H1 (cell line): ENCODE results near the gene PTPRE. TPM values are rescaled to one million over a fixed set of nuclear protein-coding genes. Genes with fewer than 3 reads are reported as not detected.

Source experiments
- CTCF ChIA-PET: fragments of 300-600 bp; sonication (Branson Sonifier 250); formaldehyde crosslinking; loops from one replicate; lab custom pipeline; 2021; ENCODE audit not compliant: partially characterized antibody; lab: Charles Lee
- POLR2A ChIA-PET: fragments of 300-600 bp; sonication (Branson Sonifier 250); formaldehyde crosslinking; loops from one replicate; lab custom pipeline; 2021; ENCODE audit warnings: inconsistent platforms; ENCODE audit not compliant: partially characterized antibody; lab: Charles Lee
- DNase-seq, 2 experiments: peaks; one replicate each; pipeline versions ENCODE4 v3.0.0 to v3.0.0-alpha.2; 2010 to 2022; ENCODE audit warnings: low spot score in 2 of 2, low read depth in 1 of 2, mixed read lengths in 1 of 2
- FAIRE-seq: peaks from 2 replicates; lab custom pipeline; 2011; peaks lifted over from hg19 to GRCh38; lab: Jason Lieb, UNC
- H2AFZ ChIP-seq: 2 replicates; pipeline ENCODE4 v1.8.1; 2012; ENCODE audit warnings: low read length, inconsistent platforms
- H2AK5ac ChIP-seq: 2 replicates; pipeline ENCODE4 v1.6.1; 2013; ENCODE audit warnings: low read depth, low read length
- H2BK120ac ChIP-seq: replicated peaks from 2 replicates; pipeline ENCODE3; 2013; ENCODE audit warnings: low read depth, low read length, inconsistent platforms
- H2BK12ac ChIP-seq: 2 replicates; pipeline ENCODE4 v1.6.1; 2013; ENCODE audit warnings: low read depth, low read length
- H2BK15ac ChIP-seq: 2 replicates; pipeline ENCODE4 v1.6.1; 2013; ENCODE audit warnings: low read length
- H2BK20ac ChIP-seq: 2 replicates; pipeline ENCODE4 v1.6.1; 2013; ENCODE audit warnings: low read length
- H2BK5ac ChIP-seq: 2 replicates; pipeline ENCODE4 v1.6.1; 2013; ENCODE audit warnings: low read depth, low read length
- H3K14ac ChIP-seq: 2 replicates; pipeline ENCODE4 v1.6.1; 2013; ENCODE audit warnings: inconsistent platforms; ENCODE audit not compliant: insufficient read length
- H3K18ac ChIP-seq: 2 replicates; pipeline ENCODE4 v1.6.1; 2013; ENCODE audit warnings: low read length; ENCODE audit errors: extremely low read depth
- H3K23ac ChIP-seq: 2 replicates; pipeline ENCODE4 v1.6.1; 2013; ENCODE audit warnings: inconsistent platforms; ENCODE audit not compliant: insufficient read length
- H3K23me2 ChIP-seq: 2 replicates; pipeline ENCODE4 v1.6.1; 2013; ENCODE audit warnings: low read depth, low read length
- H3K27ac ChIP-seq: 2 replicates; pipeline ENCODE4 v1.6.1; 2011; ENCODE audit warnings: low read depth, low read length, inconsistent platforms
- H3K27me3 ChIP-seq, 4 experiments: replicated peaks in 1 of 4; 1 replicate in 1 of 4; 2 replicates in 3 of 4; pipeline versions ENCODE4 v1.6.1 to v1.8.1; 2011 to 2013; ENCODE audit warnings: low read length in 3 of 4, mild to moderate bottlenecking in 3 of 4, inconsistent platforms in 2 of 4, mixed read lengths in 2 of 4, moderate library complexity in 1 of 4; ENCODE audit not compliant: control insufficient read depth in 3 of 4, insufficient read depth in 3 of 4; ENCODE audit errors: extremely low read depth in 1 of 4
- H3K36me3 ChIP-seq, 4 experiments: 2 replicates each; pipeline versions ENCODE4 v1.6.1 to v1.8.1; 2011 to 2013; ENCODE audit warnings: mild to moderate bottlenecking in 4 of 4, low read length in 3 of 4, moderate library complexity in 2 of 4, control low read depth in 1 of 4, inconsistent platforms in 1 of 4; ENCODE audit not compliant: insufficient read depth in 4 of 4, control insufficient read depth in 2 of 4
- H3K4ac ChIP-seq: replicated peaks from 2 replicates; pipeline ENCODE3; 2013; ENCODE audit warnings: low read length, low read depth, mixed read lengths, inconsistent platforms; ENCODE audit not compliant: insufficient read length
- H3K4me1 ChIP-seq, 4 experiments: replicated peaks in 1 of 4; 1 replicate in 1 of 4; 2 replicates in 3 of 4; pipeline versions ENCODE4 v1.6.1 to v1.8.1; 2011 to 2013; ENCODE audit warnings: low read length in 3 of 4, inconsistent platforms in 2 of 4, mixed read lengths in 1 of 4; ENCODE audit not compliant: insufficient read depth in 4 of 4, control insufficient read depth in 3 of 4
- H3K4me2 ChIP-seq, 2 experiments: 2 replicates each; pipeline versions ENCODE4 v1.6.1 to v1.8.1; 2011 to 2013; ENCODE audit warnings: low read depth in 2 of 2, low read length in 2 of 2, control low read depth in 1 of 2, inconsistent platforms in 1 of 2, mild to moderate bottlenecking in 1 of 2; ENCODE audit not compliant: insufficient read depth in 1 of 2
- H3K4me3 ChIP-seq, 4 experiments: fragments of 200-600, 300-600 bp in 1 of 4; sonication (generic), shearing (Covaris generic), sonication (Bioruptor Twin) in 1 of 4; 2 replicates each; pipeline versions ENCODE4 v1.5.1 to v1.8.1; 2011 to 2016; ENCODE audit warnings: low read length in 4 of 4, low read depth in 3 of 4, control low read depth in 2 of 4, inconsistent platforms in 2 of 4, mild to moderate bottlenecking in 2 of 4, mixed read lengths in 1 of 4, moderate library complexity in 1 of 4; ENCODE audit not compliant: insufficient read depth in 2 of 4; ENCODE audit errors: extremely low read depth in 1 of 4
- H3K56ac ChIP-seq: replicated peaks from 2 replicates; pipeline ENCODE3; 2013; ENCODE audit warnings: low read depth, mild to moderate bottlenecking, mixed read lengths, low read length, inconsistent platforms; ENCODE audit not compliant: insufficient read length
- H3K79me1 ChIP-seq: 2 replicates; pipeline ENCODE4 v1.6.1; 2013; ENCODE audit warnings: low read depth, low read length, control low read depth
- H3K79me2 ChIP-seq, 2 experiments: 2 replicates each; pipeline versions ENCODE4 v1.6.1 to v1.8.1; 2012 to 2013; ENCODE audit warnings: low read length in 2 of 2, mild to moderate bottlenecking in 2 of 2, inconsistent platforms in 1 of 2; ENCODE audit not compliant: insufficient read depth in 2 of 2, control insufficient read depth in 1 of 2
- H3K9ac ChIP-seq, 4 experiments: replicated peaks in 1 of 4; 1 replicate in 1 of 4; 2 replicates in 3 of 4; pipeline versions ENCODE4 v1.6.1 to v1.8.1; 2011 to 2013; ENCODE audit warnings: low read depth in 3 of 4, low read length in 3 of 4, control low read depth in 2 of 4, mild to moderate bottlenecking in 2 of 4, moderate library complexity in 2 of 4, inconsistent platforms in 1 of 4; ENCODE audit errors: extremely low read depth in 1 of 4
- H3K9me3 ChIP-seq, 2 experiments: 2 replicates each; pipeline versions ENCODE4 v1.6.1 to v1.8.1; 2012 to 2013; ENCODE audit warnings: mild to moderate bottlenecking in 2 of 2, moderate library complexity in 2 of 2, control low read depth in 1 of 2, inconsistent platforms in 1 of 2, low read depth in 1 of 2, low read length in 1 of 2, mixed read lengths in 1 of 2; ENCODE audit not compliant: insufficient read depth in 2 of 2
- H4K20me1 ChIP-seq, 2 experiments: replicated peaks in 1 of 2; 2 replicates each; pipeline versions ENCODE3 to v1.8.1; 2011 to 2013; ENCODE audit warnings: inconsistent platforms in 2 of 2, low read length in 2 of 2, mild to moderate bottlenecking in 1 of 2; ENCODE audit not compliant: insufficient read depth in 2 of 2, control insufficient read depth in 1 of 2
- H4K5ac ChIP-seq: 2 replicates; pipeline ENCODE4 v1.6.1; 2013; ENCODE audit warnings: low read length, low read depth, mixed read lengths, inconsistent platforms; ENCODE audit not compliant: insufficient read length
- H4K8ac ChIP-seq: 2 replicates; pipeline ENCODE4 v1.8.0; 2013; ENCODE audit warnings: mild to moderate bottlenecking, moderate library complexity, low read length, inconsistent platforms; ENCODE audit not compliant: insufficient read depth; ENCODE audit errors: extremely low read depth
- H4K91ac ChIP-seq: replicated peaks from 2 replicates; pipeline ENCODE3; 2013; ENCODE audit warnings: low read length, mixed read lengths, inconsistent platforms; ENCODE audit not compliant: insufficient read length
- CBX5 ChIP-seq: fragments of 300-800, 300-1000 bp; sonication (generic); IDR thresholded peaks from 2 replicates; pipeline ENCODE4 v1.7.1; 2016; ENCODE audit warnings: antibody characterized with exemption, low read length, low read depth
- CEBPB ChIP-seq: IDR thresholded peaks from 2 replicates; pipeline ENCODE4 v1.6.1; 2012; ENCODE audit warnings: low read depth, low read length
- KDM5A ChIP-seq: fragments of 200-600 bp; IDR thresholded peaks from 2 replicates; pipeline ENCODE4 v1.7.1; 2012; ENCODE audit warnings: mild to moderate bottlenecking, low read length, inconsistent platforms, mixed read lengths
- SIRT6 ChIP-seq: IDR thresholded peaks from one replicate; pipeline ENCODE4 v1.7.1; 2012; ENCODE audit warnings: low read length, inconsistent platforms
- SIX5 ChIP-seq: IDR thresholded peaks from 2 replicates; pipeline ENCODE4 v1.6.1; 2011; ENCODE audit warnings: mild to moderate bottlenecking, low read depth, low read length
- SP4 ChIP-seq: IDR thresholded peaks from 2 replicates; pipeline ENCODE4 v1.6.1; 2012; ENCODE audit warnings: low read length, inconsistent platforms
- TAF7 ChIP-seq: optimal IDR thresholded peaks from 2 replicates; pipeline ENCODE3; 2011; ENCODE audit warnings: low read depth, mild to moderate bottlenecking, inconsistent platforms, low read length, moderate library complexity, borderline replicate concordance
- WGBS, 2 experiments: shearing (Covaris generic) in 1 of 2; methylation state at CpG; one replicate each; pipeline versions ENCODE4 v1.1.6 to v1.1.7; 2013 to 2015; ENCODE audit warnings: low lambda C conversion rate in 2 of 2, mixed read lengths in 2 of 2, inconsistent platforms in 1 of 2, low coverage in 1 of 2, missing lambda C conversion rate in 1 of 2; ENCODE audit not compliant: insufficient replicate concordance in 2 of 2, insufficient coverage in 1 of 2, insufficient read length in 1 of 2; ENCODE audit errors: extremely low coverage in 1 of 2, missing lambda C conversion rate in 1 of 2; 5-methylcytosine and 5-hydroxymethylcytosine counted together
- polyA plus RNA-seq, 7 experiments: library from polyadenylated mRNA; depleted of rRNA in 3 of 7; stranded (reverse) in 5 of 7; unstranded in 2 of 7; fragments of >200 nt in 5 of 7; fragments of 200-250 nt in 2 of 7; gene quantifications; 1 replicate in 5 of 7; 2 replicates in 1 of 7; 4 replicates in 1 of 7; pipeline versions ENCODE4 v1.2.1 to v1.2.3, GENCODE V29; 2011 to 2013; ENCODE audit warnings: missing spikeins in 2 of 7, mixed read lengths in 2 of 7
- total RNA-seq: library from RNA; stranded (reverse); fragmentation: NEBNext Ultra II Directional; extraction: Animal tissue kit (Norgen Biotek cat#: 25700); gene quantifications from 2 replicates; pipeline ENCODE4 v1.2.1, GENCODE V29; 2021
- TF ChIP-seq, protein P1 (sequence below): IDR thresholded peaks from 2 replicates; pipeline ENCODE4 v1.6.1; 2012; ENCODE audit warnings: inconsistent platforms

Gene PTPRE
- total and polyA plus RNA-seq, 2 of the 8 experiments (the other 6 are each of a cell fraction or from before 2014, with no cell fraction given) = 0.33 to 0.54 TPM

DNA sequence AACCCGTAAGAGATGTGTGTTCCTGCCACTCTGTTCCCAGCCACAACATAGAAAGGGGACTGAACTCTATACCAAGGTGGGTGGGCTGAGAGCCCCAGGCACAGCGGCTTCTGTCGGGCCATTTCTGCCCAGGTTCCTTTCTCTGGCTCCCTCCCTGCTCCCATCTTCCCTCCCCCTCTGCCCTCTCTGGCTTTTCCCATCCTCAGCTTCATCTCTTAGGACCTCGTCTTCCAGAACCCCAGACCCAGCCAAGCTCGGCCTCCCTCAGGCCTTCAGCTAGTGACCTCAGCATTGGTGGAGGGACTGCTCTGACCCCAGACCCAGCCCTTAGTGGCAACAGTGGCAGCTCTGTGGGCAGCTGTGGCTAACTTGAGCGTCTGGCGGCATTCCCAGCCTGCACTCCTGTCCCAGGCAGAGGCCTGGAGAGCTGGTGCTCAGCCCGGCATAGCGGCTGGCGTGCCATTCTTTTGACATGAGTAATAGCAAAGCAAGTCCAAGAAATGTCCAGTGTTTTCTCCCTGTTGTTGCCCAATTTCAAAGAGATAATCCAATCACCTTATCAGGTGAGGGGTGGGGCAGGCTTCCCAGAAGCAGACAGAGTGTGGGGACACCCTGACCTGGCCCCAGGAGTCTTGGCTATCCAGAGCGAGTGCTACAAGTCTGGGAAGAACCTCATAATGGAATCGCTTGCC lies 15.9 kb downstream of the PTPRE start:
- H2BK12ac ChIP-seq = no peak overlapping the region
- H4K91ac ChIP-seq = no peak overlapping the region
- H3K79me2 ChIP-seq = no peaks in the 10 kb centered on the region
- no peak overlapping the region for H2BK15ac ChIP-seq
- no peak overlapping the region for H3K4ac ChIP-seq
- no peaks in the 10 kb centered on the region for H3K23me2 ChIP-seq
- H2BK120ac ChIP-seq = no peak overlapping the region
- FAIRE-seq (no peak), DNase-seq (no peak)
- H3K4me2 ChIP-seq = no peak overlapping the region
- POLR2A ChIA-PET = no interaction called here
- no peak overlapping the region for H4K8ac ChIP-seq
- H3K9ac ChIP-seq = no peak overlapping the region
- no peaks in the 10 kb centered on the region for H3K36me3 ChIP-seq
- no peak overlapping the region for H2BK5ac ChIP-seq
- no peaks in the 10 kb centered on the region for H3K4me1 ChIP-seq
- no peak overlapping the region for H2AFZ ChIP-seq
- no peaks in the 10 kb centered on the region for H4K20me1 ChIP-seq
- CTCF ChIA-PET = interaction anchor here (0.8 to 3.8 kb wide), 8 partner anchors 10 to 89 kb away, joined by 3 to 17 read pairs (median 4); partner anchors contain the start of gene PTPRE
- H3K27ac ChIP-seq = no peak overlapping the region
- H3K14ac ChIP-seq = no peak overlapping the region
- no peaks in the 10 kb centered on the region for H3K9me3 ChIP-seq
- H3K27me3 ChIP-seq = no peaks in the 10 kb centered on the region
- H3K56ac ChIP-seq = no peak overlapping the region
- 93% methylated on average over 12 of the region's 12 CpGs; no CpG with 5 or more reads in 1 of the 2 experiments for WGBS, 2 experiments
- no peak overlapping the region for H3K4me3 ChIP-seq
- H3K79me1 ChIP-seq = no peaks in the 10 kb centered on the region
- H3K18ac ChIP-seq = no peak overlapping the region
- H4K5ac ChIP-seq = no peak overlapping the region
- no peak overlapping the region for H3K23ac ChIP-seq
- H2BK20ac ChIP-seq = no peak overlapping the region
- H2AK5ac ChIP-seq = no peak overlapping the region
- TF ChIP-seq CEBPB (no peak), SIRT6 (no peak), TAF7 (no peak), SP4 (no peak), KDM5A (no peak), CBX5 (no peak), SIX5 (no peak)
- TF ChIP-seq, protein P1, sequence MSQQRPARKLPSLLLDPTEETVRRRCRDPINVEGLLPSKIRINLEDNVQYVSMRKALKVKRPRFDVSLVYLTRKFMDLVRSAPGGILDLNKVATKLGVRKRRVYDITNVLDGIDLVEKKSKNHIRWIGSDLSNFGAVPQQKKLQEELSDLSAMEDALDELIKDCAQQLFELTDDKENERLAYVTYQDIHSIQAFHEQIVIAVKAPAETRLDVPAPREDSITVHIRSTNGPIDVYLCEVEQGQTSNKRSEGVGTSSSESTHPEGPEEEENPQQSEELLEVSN = no peak
